C4-2B (cell line): ENCODE data around the gene ANXA6.
"Not testable (repeated sequence)": the region's sequence is repeated elsewhere in the genome, so short reads cannot be mapped to it uniquely, and the experiment has no call there.

Experiments
- H3K27ac ChIP-seq: fragments of 450-650 bp; 2 replicates; pipeline ENCODE4 v1.5.1; 2017
- ZFX ChIP-seq: fragments of 450-650 bp; IDR thresholded peaks from 2 replicates; pipeline ENCODE4 v1.6.1; 2017
- TF ChIP-seq, protein P1 (sequence below): fragments of 450-650 bp; conservative IDR thresholded peaks from 2 replicates; pipeline ENCODE4 v1.5.1; 2017; ENCODE audit warnings: mild to moderate bottlenecking

ANXA6 gene

DNA sequence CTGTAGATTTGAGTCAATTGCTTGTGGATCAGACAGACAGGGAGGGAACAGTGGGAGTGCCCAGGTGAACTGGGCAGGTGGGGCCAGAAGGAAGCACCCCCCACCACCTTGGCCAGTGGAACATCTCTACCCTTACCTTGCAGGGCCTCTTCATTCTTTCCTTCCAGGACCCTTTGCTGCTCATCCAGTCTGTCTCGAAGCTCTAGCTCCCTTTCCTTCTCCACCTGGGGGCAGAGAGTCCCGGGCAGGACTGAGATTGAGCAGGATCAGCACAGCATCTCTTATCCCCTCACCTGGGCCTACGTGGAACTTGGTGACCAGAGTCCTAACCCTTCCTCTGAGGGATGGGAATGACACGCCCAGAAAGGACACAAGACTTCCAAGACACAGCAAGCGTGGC, 41.3 kb upstream of the ANXA6 start:
- TF ChIP-seq, protein P1, sequence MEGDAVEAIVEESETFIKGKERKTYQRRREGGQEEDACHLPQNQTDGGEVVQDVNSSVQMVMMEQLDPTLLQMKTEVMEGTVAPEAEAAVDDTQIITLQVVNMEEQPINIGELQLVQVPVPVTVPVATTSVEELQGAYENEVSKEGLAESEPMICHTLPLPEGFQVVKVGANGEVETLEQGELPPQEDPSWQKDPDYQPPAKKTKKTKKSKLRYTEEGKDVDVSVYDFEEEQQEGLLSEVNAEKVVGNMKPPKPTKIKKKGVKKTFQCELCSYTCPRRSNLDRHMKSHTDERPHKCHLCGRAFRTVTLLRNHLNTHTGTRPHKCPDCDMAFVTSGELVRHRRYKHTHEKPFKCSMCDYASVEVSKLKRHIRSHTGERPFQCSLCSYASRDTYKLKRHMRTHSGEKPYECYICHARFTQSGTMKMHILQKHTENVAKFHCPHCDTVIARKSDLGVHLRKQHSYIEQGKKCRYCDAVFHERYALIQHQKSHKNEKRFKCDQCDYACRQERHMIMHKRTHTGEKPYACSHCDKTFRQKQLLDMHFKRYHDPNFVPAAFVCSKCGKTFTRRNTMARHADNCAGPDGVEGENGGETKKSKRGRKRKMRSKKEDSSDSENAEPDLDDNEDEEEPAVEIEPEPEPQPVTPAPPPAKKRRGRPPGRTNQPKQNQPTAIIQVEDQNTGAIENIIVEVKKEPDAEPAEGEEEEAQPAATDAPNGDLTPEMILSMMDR, result no peak
- no peak for TF ChIP-seq ZFX
- H3K27ac ChIP-seq, result no peak overlapping the region

DNA sequence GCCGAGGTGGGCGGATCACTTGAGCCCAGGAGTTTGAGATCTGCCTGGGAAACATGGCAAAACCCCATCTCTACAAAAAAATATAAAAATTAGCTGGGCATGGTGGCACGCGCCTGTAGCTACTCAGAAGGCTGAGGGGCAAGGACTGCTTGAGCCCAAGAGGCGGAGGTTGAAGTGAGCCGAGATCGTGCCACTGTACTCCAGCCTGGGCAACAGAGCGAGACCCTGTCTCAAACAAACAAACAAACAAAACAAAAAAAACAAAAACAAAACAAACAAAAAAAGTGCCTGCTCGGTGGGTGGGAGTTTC, 39.7 kb upstream of the ANXA6 start:
- H3K27ac ChIP-seq, result not testable (repeated sequence)

DNA sequence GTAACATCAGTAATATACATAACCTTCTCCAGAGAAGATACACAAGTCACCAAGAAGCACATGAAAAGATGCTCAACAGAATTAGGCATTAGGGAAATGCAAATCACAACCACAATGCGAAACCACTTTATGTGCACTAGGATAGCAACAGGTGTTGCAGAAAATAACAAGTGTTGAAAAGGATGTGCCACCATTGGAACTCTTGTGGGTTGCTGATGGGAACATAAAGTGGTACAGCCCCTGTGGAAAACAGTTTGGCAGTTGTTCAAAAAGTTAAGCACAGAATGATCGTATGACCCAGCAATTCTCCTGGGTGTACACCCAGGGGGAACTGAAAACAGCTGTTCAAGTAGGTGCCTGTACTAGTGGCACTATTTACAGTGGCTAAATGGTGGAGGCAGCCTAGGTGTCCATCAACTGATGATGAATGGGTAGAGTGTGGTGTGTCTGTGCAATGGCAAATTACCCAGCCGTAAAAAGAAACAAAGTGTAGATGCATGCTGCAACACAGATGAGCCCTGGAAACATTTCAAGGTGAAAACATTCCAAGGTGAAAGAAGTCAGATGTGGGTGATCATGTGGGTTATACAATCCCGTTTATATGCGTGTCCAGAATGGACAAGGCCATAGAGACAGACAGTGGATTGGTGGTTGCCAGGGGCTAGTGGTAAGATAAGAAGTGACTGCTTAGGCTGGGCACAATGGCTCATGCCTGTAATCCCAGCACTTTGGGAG, 39.1 kb upstream of the ANXA6 start:
- TF ChIP-seq, protein P1, result no peak
- TF ChIP-seq ZFX, result no peak
- no peak overlapping the region for H3K27ac ChIP-seq

DNA sequence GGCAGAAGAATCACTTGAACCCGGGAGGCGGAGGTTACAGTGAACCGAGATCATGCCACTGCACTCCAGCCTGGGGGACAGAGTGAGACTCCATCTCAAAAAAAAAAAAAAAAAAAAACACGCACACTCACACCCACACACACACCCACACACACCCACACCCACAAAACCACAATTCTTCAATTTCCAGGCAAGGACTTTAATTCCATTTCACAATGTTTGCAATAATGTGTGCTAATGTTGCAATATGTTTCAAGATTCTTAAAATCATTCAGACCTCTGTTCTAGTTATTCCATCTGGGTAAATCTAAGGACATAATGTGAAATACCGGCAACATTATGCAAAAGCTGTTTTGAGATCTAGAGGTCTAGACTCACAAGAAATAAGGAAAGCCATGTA, 38.0 kb upstream of the ANXA6 start:
- no peak for TF ChIP-seq ZFX
- TF ChIP-seq, protein P1, result no peak
- H3K27ac ChIP-seq, result no peak overlapping the region

DNA sequence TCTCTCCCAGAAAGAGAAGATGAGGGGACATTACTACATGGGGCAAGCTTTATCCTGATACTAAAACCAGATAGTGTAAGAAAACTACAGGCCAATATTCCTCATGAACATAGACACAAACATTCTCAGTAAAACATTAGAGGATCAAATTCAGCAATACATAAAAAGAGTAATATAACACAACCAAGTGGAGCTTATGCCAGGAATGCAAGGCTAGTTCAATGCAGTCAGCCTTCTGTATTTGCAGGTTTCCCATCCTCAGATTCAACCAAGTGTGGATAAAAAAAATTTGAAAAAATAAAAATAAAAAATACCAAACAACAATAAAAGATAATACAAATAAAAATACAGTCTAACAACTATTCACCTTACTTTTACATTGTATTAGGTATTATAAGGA, 35.0 kb upstream of the ANXA6 start:
- H3K27ac ChIP-seq, result no peak overlapping the region
- TF ChIP-seq, protein P1, result no peak
- no peak for TF ChIP-seq ZFX

DNA sequence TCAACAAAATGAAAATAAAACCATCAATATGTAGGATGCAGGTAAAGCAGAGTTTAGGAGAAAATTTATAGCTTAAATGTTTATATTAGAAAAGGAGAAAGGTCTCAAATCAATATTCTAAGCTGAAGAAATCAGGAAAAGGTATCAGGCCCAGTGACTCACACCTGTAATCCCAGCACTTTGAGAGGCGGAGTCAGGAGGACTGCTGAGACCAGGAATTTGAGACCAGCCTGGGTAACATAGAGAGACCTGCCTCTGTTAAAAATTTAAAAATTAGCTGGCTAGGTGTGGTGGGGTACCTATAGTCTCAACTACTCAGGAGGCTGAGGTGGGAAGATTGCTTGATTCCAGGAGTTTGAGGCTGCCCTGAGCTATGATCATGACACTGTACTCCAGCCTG, 34.1 kb upstream of the ANXA6 start:
- TF ChIP-seq, protein P1, result no peak
- TF ChIP-seq ZFX, result no peak
- no peak overlapping the region for H3K27ac ChIP-seq

DNA sequence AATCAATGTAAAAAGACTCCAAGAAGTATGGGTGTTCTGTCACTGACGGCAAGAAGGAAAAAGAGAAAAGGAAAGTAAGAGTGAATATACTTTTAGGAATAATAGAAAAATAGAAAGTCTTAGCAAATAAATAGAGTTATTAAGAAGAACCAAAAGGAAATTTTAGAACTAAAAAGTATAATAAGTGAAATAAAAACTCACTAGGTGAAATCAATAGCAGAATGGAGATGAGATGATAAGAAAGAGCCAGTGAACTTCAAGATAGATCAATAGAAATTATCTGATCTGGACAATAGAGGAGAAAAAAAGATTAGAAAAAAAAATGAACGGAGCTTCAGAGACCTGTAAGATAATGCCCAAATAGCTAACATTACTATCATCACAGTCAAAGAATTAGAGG, 31.6 kb upstream of the ANXA6 start:
- no peak overlapping the region for H3K27ac ChIP-seq
- TF ChIP-seq ZFX, result no peak
- TF ChIP-seq, protein P1, result no peak

DNA sequence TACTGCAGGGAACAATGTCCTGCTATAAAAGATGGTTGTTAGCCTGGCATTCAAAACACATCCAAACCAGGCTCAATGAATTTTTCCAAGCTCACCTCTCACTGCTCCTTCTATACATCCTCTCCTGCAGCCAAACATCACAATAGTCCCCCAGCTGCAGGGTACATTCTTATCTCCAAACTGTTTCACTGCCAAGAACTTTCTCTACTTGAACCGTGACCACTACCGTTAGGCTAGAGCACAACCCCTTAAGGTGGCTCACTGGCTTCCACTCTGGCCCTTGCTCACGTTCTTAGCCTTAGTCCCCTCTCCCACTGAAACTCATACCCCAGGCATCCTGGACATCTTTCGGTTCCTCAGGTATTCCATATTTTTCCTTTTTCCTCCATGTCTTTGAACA, 29.0 kb upstream of the ANXA6 start:
- no peak overlapping the region for H3K27ac ChIP-seq
- TF ChIP-seq, protein P1, result no peak
- no peak for TF ChIP-seq ZFX
